ENCODE measurements around the gene SLC28A3. TPM values are rescaled to one million over a fixed set of nuclear protein-coding genes. Genes with fewer than 3 reads are reported as not detected.

Gene SLC28A3
- polyA plus RNA-seq, 3 donors from 2014 or later: 0.28 TPM; not detected in 2

DNA sequence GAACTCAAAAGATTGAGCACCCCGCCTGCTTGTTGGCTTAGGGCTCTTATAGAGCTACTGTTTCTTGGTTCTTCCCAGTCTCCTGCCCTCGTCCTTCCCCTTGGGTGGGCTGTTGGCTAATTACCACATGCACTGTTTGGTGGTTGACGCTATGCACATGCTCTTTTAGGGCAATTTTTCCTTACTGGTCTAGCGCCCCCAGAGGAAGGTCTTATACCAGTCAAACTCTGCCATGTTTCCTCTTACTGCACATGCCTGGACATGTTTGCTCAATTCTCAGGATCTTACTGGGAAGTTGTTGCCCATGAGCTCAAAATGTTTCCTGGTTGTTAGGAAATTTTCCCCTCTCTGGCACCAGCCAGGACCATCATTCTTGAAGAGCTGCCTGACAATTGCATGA lies 101.9 kb downstream of the SLC28A3 start:
- no peaks in the 10 kb centered on the region for H3K4me1 Mint-ChIP-seq
- no peak for DNase-seq

DNA sequence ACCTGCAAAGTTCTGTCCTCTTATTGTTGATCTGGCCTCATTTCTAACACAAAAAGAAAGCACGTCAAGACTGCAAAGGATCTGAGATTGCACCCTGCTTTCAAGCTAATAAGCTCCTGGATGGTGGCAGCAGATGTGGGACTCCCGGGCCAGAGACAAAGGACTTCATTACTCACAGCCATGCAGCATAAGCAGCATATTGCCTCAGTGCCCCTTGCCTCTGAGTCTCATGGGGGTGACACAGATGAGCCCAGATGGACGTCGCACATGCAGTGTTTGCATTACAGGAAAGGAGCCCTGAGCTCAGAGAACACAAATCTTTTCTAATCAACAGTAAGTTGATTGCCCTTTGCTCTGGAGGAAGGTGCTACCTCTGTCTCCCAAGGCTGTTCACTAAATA lies 105.0 kb downstream of the SLC28A3 start:
- H3K4me3 Mint-ChIP-seq: no peak overlapping the region

More for the DNA sequence above, 101.9 kb downstream of the SLC28A3 start:
- Mint-ChIP-seq H3K9me3 (no peaks in the 10 kb centered on the region), H3K27ac (no peak overlapping the region), H3K36me3 (no peaks in the 10 kb centered on the region), H3K27me3 (ENCODE audit: low read depth in 3 of 3) (peaks cover 0 to 4% (median 2%) of the 10 kb centered on the region in 3 donors), H3K4me3 (no peak overlapping the region)

GRCh38 chr9:84230355-84231145 lies 110.0 kb downstream of the SLC28A3 start:
- no peak overlapping the region for H3K4me3 Mint-ChIP-seq
- H3K9me3 Mint-ChIP-seq: no peaks in the 10 kb centered on the region
- no peaks in the 10 kb centered on the region for H3K4me1 Mint-ChIP-seq
- no peak overlapping the region for H3K27ac Mint-ChIP-seq
- H3K27me3 Mint-ChIP-seq (ENCODE audit: low read depth in 3 of 3): peaks cover 0 to 2% (median 0%) of the 10 kb centered on the region in 3 donors
- DNase-seq: no peak
- H3K36me3 Mint-ChIP-seq: no peaks in the 10 kb centered on the region

More for the DNA sequence above, 105.0 kb downstream of the SLC28A3 start:
- no peaks in the 10 kb centered on the region for H3K36me3 Mint-ChIP-seq
- DNase-seq: no peak
- peaks cover 0 to 4% (median 2%) of the 10 kb centered on the region in 3 donors for H3K27me3 Mint-ChIP-seq (ENCODE audit: low read depth in 3 of 3)
- no peaks in the 10 kb centered on the region for H3K9me3 Mint-ChIP-seq
- no peaks in the 10 kb centered on the region for H3K4me1 Mint-ChIP-seq
- no peak overlapping the region for H3K27ac Mint-ChIP-seq

GRCh38 chr9:84229191-84229590 lies 111.4 kb downstream of the SLC28A3 start:
- no peaks in the 10 kb centered on the region for H3K4me1 Mint-ChIP-seq
- no peak overlapping the region for H3K4me3 Mint-ChIP-seq
- no peaks in the 10 kb centered on the region for H3K9me3 Mint-ChIP-seq

GRCh38 chr9:84228130-84228720 lies 112.3 kb downstream of the SLC28A3 start:
- Mint-ChIP-seq H3K9me3 (no peaks in the 10 kb centered on the region), H3K4me3 (no peak overlapping the region), H3K4me1 (no peaks in the 10 kb centered on the region), H3K36me3 (no peaks in the 10 kb centered on the region), H3K27me3 (ENCODE audit: low read depth in 3 of 3) (peaks cover 0 to 7% (median 4%) of the 10 kb centered on the region in 3 donors), H3K27ac (no peak overlapping the region)
- DNase-seq: no peak

More at GRCh38 chr9:84229191-84229590, 111.4 kb downstream of the SLC28A3 start:
- Mint-ChIP-seq H3K27me3 (ENCODE audit: low read depth in 3 of 3) (peaks cover 0 to 2% (median 2%) of the 10 kb centered on the region in 3 donors), H3K27ac (no peak overlapping the region), H3K36me3 (no peaks in the 10 kb centered on the region)
- no peak for DNase-seq

GRCh38 chr9:84226126-84226525 lies 114.4 kb downstream of the SLC28A3 start:
- Mint-ChIP-seq H3K4me3 (no peak overlapping the region), H3K9me3 (peaks cover 0 to 8% (median 0%) of the 10 kb centered on the region in 6 donors), H3K36me3 (no peaks in the 10 kb centered on the region), H3K27me3 (ENCODE audit: low read depth in 3 of 3) (peaks cover 2 to 6% (median 4%) of the 10 kb centered on the region in 3 donors), H3K4me1 (no peaks in the 10 kb centered on the region), H3K27ac (no peak overlapping the region)
- no peak for DNase-seq
